AG09319 (cell line): ENCODE data around the gene NUBP1.
"Not testable (repeated sequence)": the region's sequence is repeated elsewhere in the genome, so short reads cannot be mapped to it uniquely, and the experiment has no call there.

Experiments used
- DNase-seq: peaks from one replicate; pipeline ENCODE4 v3.0.0-alpha.2; 2010; ENCODE audit warnings: low read depth; ENCODE audit errors: extremely low read depth
- TF ChIP-seq, protein P1 (sequence below): IDR thresholded peaks from 2 replicates; pipeline ENCODE4 v1.5.1; 2011; ENCODE audit warnings: low read depth, mild to moderate bottlenecking, inconsistent platforms, low read length, moderate library complexity

Gene NUBP1

GRCh38 chr16:10729104-10730048, 14.3 kb upstream of the NUBP1 start:
- DNase-seq = peak; percentile 8
- TF ChIP-seq, protein P1, sequence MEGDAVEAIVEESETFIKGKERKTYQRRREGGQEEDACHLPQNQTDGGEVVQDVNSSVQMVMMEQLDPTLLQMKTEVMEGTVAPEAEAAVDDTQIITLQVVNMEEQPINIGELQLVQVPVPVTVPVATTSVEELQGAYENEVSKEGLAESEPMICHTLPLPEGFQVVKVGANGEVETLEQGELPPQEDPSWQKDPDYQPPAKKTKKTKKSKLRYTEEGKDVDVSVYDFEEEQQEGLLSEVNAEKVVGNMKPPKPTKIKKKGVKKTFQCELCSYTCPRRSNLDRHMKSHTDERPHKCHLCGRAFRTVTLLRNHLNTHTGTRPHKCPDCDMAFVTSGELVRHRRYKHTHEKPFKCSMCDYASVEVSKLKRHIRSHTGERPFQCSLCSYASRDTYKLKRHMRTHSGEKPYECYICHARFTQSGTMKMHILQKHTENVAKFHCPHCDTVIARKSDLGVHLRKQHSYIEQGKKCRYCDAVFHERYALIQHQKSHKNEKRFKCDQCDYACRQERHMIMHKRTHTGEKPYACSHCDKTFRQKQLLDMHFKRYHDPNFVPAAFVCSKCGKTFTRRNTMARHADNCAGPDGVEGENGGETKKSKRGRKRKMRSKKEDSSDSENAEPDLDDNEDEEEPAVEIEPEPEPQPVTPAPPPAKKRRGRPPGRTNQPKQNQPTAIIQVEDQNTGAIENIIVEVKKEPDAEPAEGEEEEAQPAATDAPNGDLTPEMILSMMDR = no peak; the same call in 1 of the 2 replicates

DNA sequence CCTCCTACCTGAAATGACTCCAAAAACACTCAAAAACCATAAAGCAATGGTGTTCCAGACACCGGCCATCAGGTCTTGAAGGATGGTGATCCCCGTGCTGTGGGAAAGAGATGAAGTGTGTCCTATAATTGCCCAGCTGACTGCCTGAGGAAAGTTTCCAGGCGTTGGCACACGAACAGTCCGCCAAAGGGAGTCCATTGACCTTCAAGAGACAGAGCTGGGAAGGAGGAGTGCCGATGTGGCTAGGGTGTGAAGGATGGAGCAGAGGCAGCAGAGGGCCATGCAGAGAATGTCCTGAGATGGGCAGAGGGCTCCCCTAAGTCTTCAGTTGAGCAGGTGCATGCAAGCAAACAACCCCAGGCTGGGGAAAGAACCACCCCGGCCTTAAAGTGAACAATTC, 11.9 kb upstream of the NUBP1 start:
- TF ChIP-seq, protein P1 = no peak
- no peak for DNase-seq

DNA sequence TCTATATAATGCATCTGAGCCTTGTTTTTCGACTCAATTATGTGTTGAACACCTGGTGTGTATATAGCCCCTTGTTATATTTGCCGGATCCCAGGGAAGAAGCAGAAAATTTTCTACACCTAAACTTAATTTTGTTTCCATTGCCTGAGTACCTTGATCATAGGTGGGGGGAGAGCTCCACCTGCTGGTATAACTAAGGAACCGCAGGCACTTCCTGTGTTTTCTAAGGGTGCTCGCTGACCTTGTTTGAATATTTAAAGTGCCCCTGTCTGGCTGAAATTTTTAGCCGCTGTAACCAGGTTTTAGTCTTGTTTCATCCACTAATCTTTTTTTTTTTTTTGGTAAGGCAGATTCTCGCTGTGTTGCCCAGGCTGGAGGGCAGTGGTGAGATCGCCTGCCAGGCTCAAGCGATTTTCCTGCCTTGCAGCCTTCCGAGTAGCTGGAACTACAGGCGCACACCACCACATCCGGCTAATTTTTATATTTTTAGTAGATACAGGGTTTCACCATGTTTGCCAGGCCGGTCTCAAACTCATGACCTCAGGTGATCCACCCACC, 6.5 kb upstream of the NUBP1 start:
- TF ChIP-seq, protein P1 = peak; percentile 93
- DNase-seq = peak; percentile 37

DNA sequence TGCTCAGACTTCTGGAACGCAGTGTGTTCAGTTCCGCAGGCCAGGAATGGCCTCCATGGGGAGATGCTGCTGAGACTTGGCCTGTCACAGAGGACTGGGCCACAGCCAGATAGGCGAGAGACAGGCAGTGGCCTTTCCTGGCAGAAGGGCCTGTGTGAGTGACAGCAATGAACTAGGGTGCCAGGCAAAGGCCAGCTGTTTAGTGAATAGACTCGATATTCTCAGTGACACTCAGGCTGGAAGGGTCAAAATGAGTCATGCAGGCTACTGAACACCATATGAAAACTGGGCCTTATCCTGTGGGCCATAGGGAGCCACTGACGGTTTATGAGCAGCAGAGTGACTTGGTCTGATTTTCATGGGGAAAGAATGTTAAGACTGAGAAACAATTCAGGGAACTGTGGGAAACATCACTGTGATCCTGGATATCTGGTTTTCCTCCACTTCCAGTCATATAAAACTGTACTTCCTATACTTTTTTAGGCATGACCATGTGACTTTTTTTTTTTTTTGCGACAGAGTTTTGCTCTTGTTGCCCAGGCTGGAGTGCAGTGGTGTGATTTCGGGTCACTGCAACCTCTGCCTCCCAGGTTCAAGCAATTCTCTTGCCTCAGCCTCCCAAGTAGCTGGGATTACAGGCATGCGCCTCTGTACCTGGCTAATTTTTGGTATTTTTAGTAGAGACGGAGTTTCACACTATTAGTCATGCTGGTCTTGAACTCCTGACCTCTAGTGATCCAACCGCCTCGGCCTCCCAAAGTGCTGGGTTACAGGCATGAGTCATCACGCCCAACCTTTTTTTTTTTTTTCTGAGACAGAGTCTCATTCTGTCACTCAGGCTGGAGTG, 5.2 kb upstream of the NUBP1 start:
- peak; percentile 30 for DNase-seq
- TF ChIP-seq, protein P1 = no peak

DNA sequence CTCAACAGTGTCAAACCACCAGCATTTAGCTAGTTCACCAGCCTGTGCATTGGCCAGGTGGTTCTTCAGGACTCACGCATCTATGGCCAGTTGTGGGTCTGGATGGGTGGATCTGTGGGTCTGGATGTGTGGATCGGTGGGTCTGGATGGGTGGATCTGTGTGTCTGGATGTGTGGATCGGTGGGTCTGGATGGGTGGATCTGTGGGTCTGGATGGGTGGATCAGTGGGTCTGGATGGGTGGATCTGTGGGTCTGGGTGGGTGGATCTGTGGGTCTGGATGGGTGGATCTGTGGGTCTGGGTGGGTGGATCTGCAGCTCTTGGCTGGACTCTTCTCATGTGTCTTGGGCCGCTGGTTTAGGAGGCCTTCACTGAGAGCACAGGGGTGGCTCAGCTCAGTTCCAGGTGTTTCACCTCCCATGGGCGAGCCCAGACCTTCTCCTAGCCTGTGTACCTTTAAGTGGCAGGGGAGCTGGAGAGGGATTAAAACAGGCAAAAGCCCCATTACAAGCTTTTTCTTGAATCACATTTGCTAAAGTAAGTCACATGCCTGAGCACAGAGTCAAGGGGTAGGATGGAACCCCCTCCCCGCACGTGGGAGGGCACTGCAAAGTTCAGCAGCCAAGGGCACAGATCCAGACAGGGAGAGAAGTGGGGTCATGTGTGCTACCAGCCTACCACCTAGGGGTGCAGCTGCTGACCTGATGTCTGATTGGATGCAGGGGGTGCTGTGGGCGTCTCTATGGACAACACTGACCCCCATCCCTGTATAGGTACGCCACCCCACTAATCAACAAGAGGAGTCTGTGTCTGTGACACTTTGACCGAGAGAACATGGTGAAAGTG, 3.4 kb upstream of the NUBP1 start:
- TF ChIP-seq, protein P1 = no peak
- DNase-seq = no peak

DNA sequence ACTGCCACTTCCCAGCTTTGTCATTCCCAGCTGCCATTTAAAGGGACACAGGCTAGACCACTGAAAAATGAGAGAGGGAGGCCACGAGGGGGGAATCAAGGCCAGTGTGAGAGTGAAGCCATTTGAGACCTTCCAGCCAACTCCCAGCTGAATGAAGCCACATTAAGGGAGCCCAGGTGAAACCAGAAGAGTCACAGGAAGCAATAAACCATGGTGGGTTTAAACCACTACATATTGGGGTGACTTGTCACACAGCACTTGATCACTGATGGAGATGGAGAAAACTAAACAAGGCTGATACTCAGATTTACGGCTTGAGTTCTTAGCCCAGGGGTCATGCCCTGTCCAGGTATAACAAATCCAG, 2.8 kb upstream of the NUBP1 start:
- no peak for DNase-seq
- TF ChIP-seq, protein P1 = no peak

GRCh38 chr16:10741249-10741648, 2.4 kb upstream of the NUBP1 start:
- DNase-seq = not testable (repeated sequence)
